Heart right ventricle (tissue), 16 donors: ENCODE measurements around the gene AURKAIP1. TPM values are rescaled to one million over a fixed set of nuclear protein-coding genes. Genes with fewer than 3 reads are reported as not detected.

Experiments used
- ATAC-seq, 8 donors: fragments of 200-7000 bp; cut with Tn5 transposase; one replicate each; pipeline ENCODE4 v1.9.1; 2020; ENCODE audit warnings: mild to moderate bottlenecking in 8 of 8, moderate library complexity in 8 of 8, moderate number of reproducible peaks in 1 of 8
- DNase-seq, 2 donors: peaks; one replicate each; pipeline ENCODE4 v3.0.0-alpha.2; 2020
- H3K27ac ChIP-seq, 10 donors: fragments of 200-600 bp; sonication (generic) in 2 of 10; one replicate each; pipeline versions ENCODE4 v1.5.0 to v1.8.0; 2020 to 2022; ENCODE audit warnings: mild to moderate bottlenecking in 3 of 10
- H3K27me3 ChIP-seq, 7 donors: fragments of 200-600 bp; one replicate each; pipeline ENCODE4 v1.8.0; 2021 to 2022; ENCODE audit warnings: mild to moderate bottlenecking in 2 of 7
- H3K36me3 ChIP-seq, 9 donors: fragments of 200-600 bp; sonication (generic) in 1 of 9; one replicate each; pipeline versions ENCODE4 v1.5.0 to v1.8.0; 2020 to 2022; ENCODE audit warnings: mild to moderate bottlenecking in 2 of 9
- H3K4me1 ChIP-seq, 9 donors: fragments of 200-600 bp; sonication (generic) in 1 of 9; one replicate each; pipeline versions ENCODE4 v1.5.0 to v1.8.0; 2020 to 2022; ENCODE audit warnings: mild to moderate bottlenecking in 4 of 9
- H3K4me3 ChIP-seq, 10 donors: fragments of 200-600 bp; sonication (generic) in 2 of 10; one replicate each; pipeline versions ENCODE4 v1.5.0 to v1.8.0; 2020 to 2022; ENCODE audit warnings: mild to moderate bottlenecking in 7 of 10, moderate library complexity in 2 of 10
- H3K9me3 ChIP-seq, 11 donors: fragments of 200-600 bp in 10 of 11; sonication (generic) in 2 of 11; one replicate each; pipeline versions ENCODE4 v1.5.0 to v1.8.0; 2013 to 2022; ENCODE audit warnings: mild to moderate bottlenecking in 2 of 11, control low read depth in 1 of 11, moderate library complexity in 1 of 11
- WGBS, 2 donors: extraction: QIAGEN DNeasy Blood & Tissue Kit; methylation state at CpG; one replicate each; pipeline ENCODE4 v1.1.7; 2013; ENCODE audit warnings: inconsistent platforms in 1 of 2; 5-methylcytosine and 5-hydroxymethylcytosine counted together
- intact Hi-C, 10 donors: fragments of 100-400 bp; cut with DNase I; formaldehyde crosslinking; loops; one replicate each; pipeline versions ENCODE4 v1.11.1 to v1.14.2; 2022
- polyA plus RNA-seq, 2 donors: library from polyadenylated mRNA; stranded (reverse); fragments of 200-250 nt; gene quantifications; one replicate each; pipeline ENCODE4 v1.2.3, GENCODE V29; 2013
- total RNA-seq, 10 donors: library from RNA; stranded (reverse); fragmentation: NEBNext Ultra II Directional in 3 of 10; extraction: Animal tissue kit (Norgen Biotek cat#: 25700) in 3 of 10; gene quantifications; one replicate each; pipeline versions ENCODE4 v1.2.1 to v1.2.4, GENCODE V29; 2021 to 2023
- TF ChIP-seq, protein P1 (sequence below), 9 donors: fragments of 200-600 bp; sonication (generic) in 2 of 9; IDR thresholded peaks; one replicate each; pipeline versions ENCODE4 v1.5.0 to v1.8.0; 2021 to 2022; ENCODE audit warnings: antibody characterized with exemption in 9 of 9, mild to moderate bottlenecking in 5 of 9, moderate library complexity in 1 of 9
- donor health status: Arrhythmogenic right ventricular cardiomyopathy.
- donor health status: ischemic (EF 13 %, LVEDD 7.1; RV severe dilation, severe dysfunction).
- donor health status: healthy with polysubstance abuse.
- donor health status: DM: no; HTN: yes; CAD: no.
- donor health status: DM: no; HTN: no; CAD: no.
- donor health status: ischemic (EF 25% LVEDD 6.9; RV normal size, moderate dysfunction).
- donor health status: ischemic (EF 25% LVEDD 5.7; RV mildly dilated, moderate dysfunction).
- donor health status: healthy.
- donor health status: DM: yes; HTN: yes; CAD: no.
- donor health status: Ischemic cardiomyopathy.
- donor health status: ischemic (EF 35%, LVEDD 5.7; RV mildly dilated, moderate dysfunction).
- donor health status: nonischemic (EF 11% LVEDD 7.7; RV severe dilation, severe dysfunction).
- donor health status: DM: yes; HTN: yes; CAD: no.
- donor health status: PGD.
- donor health status: ischemic (EF 29% LVEDD 5.4; RV normal size, mild dysfunction).
- donor health status: nonischemic (EF 23%, LVEDD 6.1; RV moderate dilation, normal function).

AURKAIP1 gene
- total and polyA plus RNA-seq, 12 donors = 176 to 528 (median 196) TPM

DNA sequence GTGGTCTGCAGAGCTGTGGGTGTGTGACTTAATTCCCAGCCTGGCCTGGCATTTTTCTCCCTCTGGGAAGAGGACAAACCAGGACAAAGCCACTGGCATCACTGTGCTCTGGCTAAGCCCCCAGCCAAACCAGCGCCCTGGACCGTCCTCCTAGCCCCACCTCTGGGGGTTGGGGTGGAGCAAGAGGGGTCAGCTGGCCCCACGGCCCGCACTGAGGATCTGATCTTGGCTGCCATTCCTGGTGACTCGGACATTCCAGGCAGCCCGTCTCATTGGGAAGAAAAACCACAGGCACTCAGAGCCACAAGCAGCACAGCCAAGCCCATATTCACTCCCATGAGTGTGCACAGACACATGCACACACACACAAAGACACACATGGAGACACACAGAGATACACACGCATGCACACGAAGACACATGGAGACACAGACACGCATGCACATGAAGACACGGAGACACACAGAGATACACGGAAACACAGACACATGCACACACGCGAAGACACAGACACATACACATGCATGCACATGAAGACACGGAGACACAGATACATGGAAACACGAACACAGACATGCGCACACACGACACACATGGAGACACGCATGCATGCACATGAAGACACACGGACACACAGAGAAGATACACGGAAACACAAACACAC, 14.4 kb downstream of the AURKAIP1 start:
- intact Hi-C loops = no loop called here

DNA sequence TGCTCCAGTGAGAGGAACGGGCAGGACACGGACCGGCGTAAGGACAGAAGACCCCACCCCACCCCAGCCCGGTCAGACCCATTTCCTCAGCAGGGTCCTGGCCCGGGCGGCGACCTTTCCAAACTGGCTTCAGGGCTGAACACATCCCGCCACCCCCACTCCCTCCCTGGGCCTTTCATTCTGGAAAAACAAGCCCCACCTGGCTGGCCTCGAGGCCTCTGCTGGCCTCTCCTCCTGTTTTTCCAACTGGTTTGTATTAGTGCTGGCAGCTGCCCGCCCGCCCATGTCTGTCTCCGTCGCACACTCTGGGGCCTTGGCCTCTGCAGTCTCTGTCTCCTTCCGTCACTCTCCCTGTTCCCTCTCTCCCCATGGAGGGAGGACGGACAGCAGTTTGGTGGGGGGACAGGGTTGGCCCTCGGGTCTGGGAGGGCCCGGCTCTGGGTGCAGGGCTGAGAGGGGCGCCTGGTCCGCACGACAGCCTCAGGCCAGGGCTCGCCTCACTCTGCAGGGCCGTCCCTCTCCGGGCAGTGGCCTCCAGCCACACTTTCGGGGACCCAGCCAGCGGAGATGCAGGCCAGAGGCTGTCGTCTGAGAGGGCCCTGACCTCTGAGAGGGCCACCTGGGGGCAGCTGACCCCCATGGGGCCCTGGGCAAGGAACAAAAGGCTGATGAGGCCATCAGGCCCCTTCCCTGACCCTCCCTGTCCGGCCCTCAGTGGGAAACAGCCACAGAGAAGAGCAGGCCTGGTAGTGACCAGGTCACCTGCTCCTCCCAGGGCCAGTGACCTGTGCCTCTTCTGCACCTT, 15.1 kb downstream of the AURKAIP1 start:
- no peaks in the 10 kb centered on the region for H3K9me3 ChIP-seq
- 63 to 68% methylated on average over 28 of the region's 28 CpGs for WGBS, 2 donors
- TF ChIP-seq, protein P1, sequence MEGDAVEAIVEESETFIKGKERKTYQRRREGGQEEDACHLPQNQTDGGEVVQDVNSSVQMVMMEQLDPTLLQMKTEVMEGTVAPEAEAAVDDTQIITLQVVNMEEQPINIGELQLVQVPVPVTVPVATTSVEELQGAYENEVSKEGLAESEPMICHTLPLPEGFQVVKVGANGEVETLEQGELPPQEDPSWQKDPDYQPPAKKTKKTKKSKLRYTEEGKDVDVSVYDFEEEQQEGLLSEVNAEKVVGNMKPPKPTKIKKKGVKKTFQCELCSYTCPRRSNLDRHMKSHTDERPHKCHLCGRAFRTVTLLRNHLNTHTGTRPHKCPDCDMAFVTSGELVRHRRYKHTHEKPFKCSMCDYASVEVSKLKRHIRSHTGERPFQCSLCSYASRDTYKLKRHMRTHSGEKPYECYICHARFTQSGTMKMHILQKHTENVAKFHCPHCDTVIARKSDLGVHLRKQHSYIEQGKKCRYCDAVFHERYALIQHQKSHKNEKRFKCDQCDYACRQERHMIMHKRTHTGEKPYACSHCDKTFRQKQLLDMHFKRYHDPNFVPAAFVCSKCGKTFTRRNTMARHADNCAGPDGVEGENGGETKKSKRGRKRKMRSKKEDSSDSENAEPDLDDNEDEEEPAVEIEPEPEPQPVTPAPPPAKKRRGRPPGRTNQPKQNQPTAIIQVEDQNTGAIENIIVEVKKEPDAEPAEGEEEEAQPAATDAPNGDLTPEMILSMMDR (IDR thresholded peaks at IDR 0.05) = no peak
- H3K27me3 ChIP-seq = peaks cover 0 to 74% (median 37%) of the 10 kb centered on the region in 7 donors
- DNase-seq (peak; percentile 53 to 65), ATAC-seq (peak; percentile 7 to 62 (median 34))
- peaks cover 0 to under 1% (median 0%) of the 10 kb centered on the region in 9 donors for H3K36me3 ChIP-seq
- H3K4me3 ChIP-seq = peak overlapping the region in 5 of 10 donors; percentile 52 to 69 (median 64)
- peaks cover 0 to 53% (median 20%) of the 10 kb centered on the region in 9 donors for H3K4me1 ChIP-seq
- intact Hi-C loops = loop anchor here in 1 of 10 donors (5.0 kb wide), 1 partner anchor 243 kb away; the partner anchor contains the start of gene C1orf159
- peak overlapping the region; percentile 57 to 93 (median 85) for H3K27ac ChIP-seq

More for the DNA sequence above, 14.4 kb downstream of the AURKAIP1 start:
- Histone ChIP-seq H3K9me3 (no peaks in the 10 kb centered on the region), H3K36me3 (no peaks in the 10 kb centered on the region), H3K4me1 (peaks cover 0 to 49% (median 15%) of the 10 kb centered on the region in 9 donors), H3K4me3 (peak overlapping the region in 3 of 10 donors; percentile 17 to 69 (median 66)), H3K27me3 (peaks cover 0 to 66% (median 30%) of the 10 kb centered on the region in 7 donors), H3K27ac (peak overlapping the region; percentile 57 to 93 (median 85))
- 73% methylated on average over 20 of the region's 20 CpGs for WGBS, 2 donors
- DNase-seq (peak; percentile 62 to 68), ATAC-seq (peak; percentile 31 to 68 (median 61))
- TF ChIP-seq, protein P1 (IDR thresholded peaks at IDR 0.05) = no peak

DNA sequence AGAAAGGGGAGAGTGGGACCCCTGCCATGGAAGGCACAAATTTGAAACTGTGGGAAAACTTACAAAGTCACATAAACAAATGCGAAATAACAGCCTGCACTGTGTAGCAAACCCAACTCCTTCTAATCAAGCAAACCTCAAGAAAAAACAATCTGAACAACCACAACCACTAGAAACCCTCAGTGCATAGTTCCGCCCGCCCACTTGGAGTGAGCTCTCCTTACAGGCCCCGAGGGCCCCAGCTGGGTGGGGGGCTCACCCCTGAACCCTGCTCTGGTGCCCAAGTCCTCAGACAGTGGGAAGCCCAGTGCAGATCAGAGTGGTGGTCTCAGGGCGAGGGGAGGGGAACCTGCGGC, 15.7 kb downstream of the AURKAIP1 start:
- ATAC-seq (peak in 5 of 8 donors; percentile 6 to 55 (median 33)), DNase-seq (peak; percentile 21 to 32)
- TF ChIP-seq, protein P1 (IDR thresholded peaks at IDR 0.05) = no peak
- intact Hi-C loops = loop anchor here in 1 of 10 donors (5.0 kb wide), 1 partner anchor 242 kb away; the partner anchor contains the start of gene C1orf159
- peaks cover 0 to 80% (median 42%) of the 10 kb centered on the region in 7 donors for H3K27me3 ChIP-seq
- 66 to 79% methylated on average over 6 of the region's 6 CpGs for WGBS, 2 donors
- H3K27ac ChIP-seq = peak overlapping the region; percentile 57 to 93 (median 85)
- H3K4me1 ChIP-seq = peaks cover under 1 to 59% (median 26%) of the 10 kb centered on the region in 9 donors
- no peaks in the 10 kb centered on the region for H3K9me3 ChIP-seq
- peaks cover 0 to 6% (median 0%) of the 10 kb centered on the region in 9 donors for H3K36me3 ChIP-seq
- peak overlapping the region in 6 of 10 donors; percentile 46 to 69 (median 62) for H3K4me3 ChIP-seq
